ENCODE measurements around the gene ADRB1.

- no peak for TF ChIP-seq NANOG (IDR thresholded peaks at IDR 0.05; ENCODE audit: borderline replicate concordance)
- no peak for TF ChIP-seq POLR2AphosphoS5 (IDR thresholded peaks at IDR 0.05; ENCODE audit: low read depth)
- no peak for TF ChIP-seq EZH2 (IDR thresholded peaks at IDR 0.05; ENCODE audit: low read depth, unreplicated experiment)
- no peak for TF ChIP-seq JUNB (IDR thresholded peaks at IDR 0.05; ENCODE audit: unreplicated experiment)
- TF ChIP-seq CTCF (conservative IDR thresholded peaks at IDR 0.05; ENCODE audit: low read depth in 2 of 2), result no peak
- no peak for TF ChIP-seq EZH2phosphoT487 (IDR thresholded peaks at IDR 0.05; ENCODE audit: unreplicated experiment)
- no peak for TF ChIP-seq CREB1 (CRISPR knock-in tag; IDR thresholded peaks at IDR 0.05; ENCODE audit: low read depth)
- no peak for TF ChIP-seq REST (IDR thresholded peaks at IDR 0.05; ENCODE audit: unreplicated experiment)
- no peak for TF ChIP-seq ZNF331 (CRISPR knock-in tag; IDR thresholded peaks at IDR 0.05; ENCODE audit: low read depth)
Measured at GRCh38 chr10:114019226-114019625, 24.4 kb upstream of the ADRB1 start.
